PC-9 (cell line): ENCODE measurements around the gene TM4SF1. TPM values are rescaled to one million over a fixed set of nuclear protein-coding genes. Genes with fewer than 3 reads are reported as not detected.

Source experiments
- BruUV-seq: library from RNA; stranded (reverse); fragments of 400-500 nt; replicated peaks from 2 replicates; lab custom pipeline; 2021; lab: Mats Ljungman, UMichigan
- CTCF ChIA-PET: fragments of 300-600 bp; sonication (Branson Sonifier 250); formaldehyde crosslinking; loops from one replicate; lab custom pipeline; 2022; ENCODE audit warnings: antibody characterized with exemption; lab: Charles Lee
- POLR2A ChIA-PET: fragments of 300-600 bp; sonication (Branson Sonifier 250); formaldehyde crosslinking; loops from one replicate; lab custom pipeline; 2022; ENCODE audit warnings: antibody characterized with exemption; ENCODE audit not compliant: unreplicated experiment; lab: Charles Lee
- DNase-seq, 2 experiments: peaks; one replicate each; pipeline versions ENCODE4 v3.0.0 to v3.0.0-alpha.2; 2015 to 2022; ENCODE audit warnings: mixed read lengths in 1 of 2
- H2AFZ ChIP-seq: fragments of 200-600 bp; sonication (generic); 2 replicates; pipeline ENCODE4 v1.8.1; 2017; ENCODE audit warnings: antibody characterized with exemption
- H3F3A ChIP-seq: fragments of 200-600 bp; sonication (generic); 2 replicates; pipeline ENCODE4 v1.8.1; 2017; ENCODE audit warnings: antibody characterized with exemption, mild to moderate bottlenecking, low read depth; ENCODE audit not compliant: insufficient read depth
- H3K27ac ChIP-seq: fragments of 200-600 bp; sonication (generic); 2 replicates; pipeline ENCODE4 v1.6.1; 2016; ENCODE audit warnings: mixed run types
- H3K27me3 ChIP-seq: fragments of 200-600 bp; sonication (generic); 2 replicates; pipeline ENCODE4 v1.6.1; 2016; ENCODE audit warnings: low read depth, mixed run types; ENCODE audit not compliant: insufficient read depth
- H3K36me3 ChIP-seq: fragments of 200-600 bp; sonication (generic); 2 replicates; pipeline ENCODE4 v1.6.1; 2016; ENCODE audit warnings: low read depth, mixed run types
- H3K4me1 ChIP-seq: fragments of 200-600 bp; sonication (generic); replicated peaks from 2 replicates; pipeline ENCODE4 v1.6.1; 2016; ENCODE audit warnings: mixed run types; ENCODE audit not compliant: insufficient read depth
- H3K4me2 ChIP-seq: fragments of 200-600 bp; sonication (generic); 2 replicates; pipeline ENCODE4 v1.6.1; 2017; ENCODE audit warnings: mixed run types
- H3K4me3 ChIP-seq: fragments of 200-600 bp; sonication (generic); 2 replicates; pipeline ENCODE4 v1.6.1; 2016; ENCODE audit warnings: mixed run types
- H3K79me2 ChIP-seq: fragments of 200-600 bp; sonication (generic); 2 replicates; pipeline ENCODE4 v1.6.1; 2017; ENCODE audit warnings: low read depth, mixed run types
- H3K9me2 ChIP-seq: fragments of 200-600 bp; sonication (generic); 2 replicates; pipeline ENCODE4 v1.8.1; 2017; ENCODE audit warnings: mild to moderate bottlenecking; ENCODE audit not compliant: insufficient read depth
- H3K9me3 ChIP-seq: fragments of 200-600 bp; sonication (generic); 2 replicates; pipeline ENCODE4 v1.8.1; 2016; ENCODE audit warnings: low read depth; ENCODE audit not compliant: insufficient read depth
- H4K20me1 ChIP-seq: fragments of 200-600 bp; sonication (generic); 2 replicates; pipeline ENCODE4 v1.8.1; 2017; ENCODE audit not compliant: insufficient read depth
- CTCF ChIP-seq: fragments of 200-600 bp; sonication (generic); conservative IDR thresholded peaks from 2 replicates; pipeline ENCODE4 v1.6.1; 2017; ENCODE audit warnings: mixed run types, antibody characterized with exemption, mild to moderate bottlenecking, moderate library complexity
- EZH2 ChIP-seq: fragments of 200-600 bp; sonication (generic); IDR thresholded peaks from 2 replicates; pipeline ENCODE4 v1.8.0; 2017; ENCODE audit warnings: antibody characterized with exemption, low read depth
- intact Hi-C: fragments of 100-400 bp; cut with micrococcal nuclease; formaldehyde crosslinking; loops from one replicate; pipeline ENCODE4 v1.10.0; 2022; ENCODE audit not compliant: unreplicated experiment
- total RNA-seq: library from RNA; stranded (reverse); gene quantifications from 2 replicates; pipeline ENCODE4 v1.2.3, GENCODE V29; 2021

TM4SF1 gene
- total RNA-seq, 1 experiment from 2014 or later, result 146 TPM

GRCh38 chr3:149366941-149367840 is 10.3 kb downstream of the TM4SF1 start:
- Histone ChIP-seq H3K4me2 (peak overlapping the region; percentile 50), H3K9me2 (no peaks in the 10 kb centered on the region), H3K27me3 (no peaks in the 10 kb centered on the region), H3K36me3 (peaks cover 34% of the 10 kb centered on the region), H3K4me1 (peaks cover 63% of the 10 kb centered on the region), H3K4me3 (0 out of 2 replicates have a peak overlapping the region, but pooled peaks have one; percentile 6), H2AFZ (no peak overlapping the region), H4K20me1 (no peaks in the 10 kb centered on the region), H3K79me2 (peaks cover 16% of the 10 kb centered on the region), H3K27ac (peak overlapping the region; percentile 99), H3K9me3 (no peaks in the 10 kb centered on the region; the same call in 1 of the 2 replicates), H3F3A (peaks cover 63% of the 10 kb centered on the region)
- no peak for TF ChIP-seq EZH2
- no peak for TF ChIP-seq CTCF
- ChIA-PET POLR2A (interaction anchor here (0.6 to 1.4 kb wide), 15 partner anchors 10 to 1889 kb away, joined by 3 to 35 read pairs (median 5); partner anchors contain the start of gene TM4SF1), CTCF (interaction anchor here (0.6 to 0.9 kb wide), 5 partner anchors 69 to 782 kb away, joined by 3 to 9 read pairs (median 5); partner anchors contain the start of gene TM4SF4)
- intact Hi-C loops, result loop anchor here (1.0 kb wide), 4 partner anchors 10 to 67 kb away; partner anchors contain the start of gene TM4SF1
- DNase-seq, result peak; percentile 86 to 99
- TSS peak; percentile 98 for BruUV-seq

- intact Hi-C loops, result no loop called here
- no peak for TF ChIP-seq CTCF
- TF ChIP-seq EZH2, result no peak
- BruUV-seq, result no TSS peak
- H3K36me3 ChIP-seq, result peaks cover 23% of the 10 kb centered on the region
- H3K79me2 ChIP-seq, result peaks cover 6% of the 10 kb centered on the region; the same call in 1 of the 2 replicates
- H2AFZ ChIP-seq, result no peak overlapping the region
- no peaks in the 10 kb centered on the region for H4K20me1 ChIP-seq
- ChIA-PET CTCF (no interaction called here), POLR2A (interaction anchor here (0.6 kb wide), 1 partner anchor 21 kb away, joined by 4 read pairs; no protein-coding TSS in a partner anchor)
- peak overlapping the region; percentile 99 for H3K27ac ChIP-seq
- DNase-seq, result peak in 1 of 2 experiments; percentile 47
- H3K9me2 ChIP-seq, result no peaks in the 10 kb centered on the region
- peak overlapping the region; percentile 50; the same call in 1 of the 2 replicates for H3K4me2 ChIP-seq
- peaks cover 51% of the 10 kb centered on the region for H3F3A ChIP-seq
- peaks cover 51% of the 10 kb centered on the region for H3K4me1 ChIP-seq
- H3K9me3 ChIP-seq, result no peaks in the 10 kb centered on the region; the same call in 1 of the 2 replicates
- H3K27me3 ChIP-seq, result no peaks in the 10 kb centered on the region
- no peak overlapping the region for H3K4me3 ChIP-seq
Measured at GRCh38 chr3:149366031-149366430, 11.4 kb downstream of the TM4SF1 start.

- no peaks in the 10 kb centered on the region for H4K20me1 ChIP-seq
- ChIA-PET CTCF (no interaction called here), POLR2A (interaction anchor here (0.6 kb wide), 1 partner anchor 8 kb away, joined by 3 read pairs; no protein-coding TSS in a partner anchor)
- intact Hi-C loops, result no loop called here
- H3K27me3 ChIP-seq, result no peaks in the 10 kb centered on the region
- H3K4me3 ChIP-seq, result no peak overlapping the region
- peaks cover 37% of the 10 kb centered on the region for H3K4me1 ChIP-seq
- BruUV-seq, result no TSS peak
- H3K9me2 ChIP-seq, result no peaks in the 10 kb centered on the region
- H3K79me2 ChIP-seq, result no peaks in the 10 kb centered on the region
- TF ChIP-seq EZH2 (no peak), CTCF (no peak)
- H3K4me2 ChIP-seq, result no peak overlapping the region
- H2AFZ ChIP-seq, result no peak overlapping the region
- no peaks in the 10 kb centered on the region; the same call in 1 of the 2 replicates for H3K9me3 ChIP-seq
- H3K27ac ChIP-seq, result no peak overlapping the region
- peaks cover 37% of the 10 kb centered on the region for H3F3A ChIP-seq
- no peak for DNase-seq
- H3K36me3 ChIP-seq, result peaks cover 9% of the 10 kb centered on the region
Measured at GRCh38 chr3:149364624-149365023, 12.8 kb downstream of the TM4SF1 start.
